Measurements from ENCODE around the gene MYH13. TPM values are rescaled to one million over a fixed set of nuclear protein-coding genes. Genes with fewer than 3 reads are reported as not detected.

Gene MYH13
- total RNA-seq, 1 experiment from 2014 or later: not detected

- ATAC-seq: no peak
- no peaks in the 10 kb centered on the region for H3K27me3 Mint-ChIP-seq (ENCODE audit: low read depth)
- TF ChIP-seq ZNF317 (CRISPR knock-in tag; IDR thresholded peaks at IDR 0.05; ENCODE audit: borderline replicate concordance, low read depth) (no peak), CTCF (IDR thresholded peaks at IDR 0.05) (no peak), ZNF396 (CRISPR knock-in tag; IDR thresholded peaks at IDR 0.05; ENCODE audit: borderline replicate concordance) (no peak), NFATC4 (CRISPR knock-in tag; IDR thresholded peaks at IDR 0.05) (no peak), NFYB (CRISPR knock-in tag; conservative IDR thresholded peaks at IDR 0.05; ENCODE audit: low read depth) (no peak)
- TF ChIP-seq, protein P1, sequence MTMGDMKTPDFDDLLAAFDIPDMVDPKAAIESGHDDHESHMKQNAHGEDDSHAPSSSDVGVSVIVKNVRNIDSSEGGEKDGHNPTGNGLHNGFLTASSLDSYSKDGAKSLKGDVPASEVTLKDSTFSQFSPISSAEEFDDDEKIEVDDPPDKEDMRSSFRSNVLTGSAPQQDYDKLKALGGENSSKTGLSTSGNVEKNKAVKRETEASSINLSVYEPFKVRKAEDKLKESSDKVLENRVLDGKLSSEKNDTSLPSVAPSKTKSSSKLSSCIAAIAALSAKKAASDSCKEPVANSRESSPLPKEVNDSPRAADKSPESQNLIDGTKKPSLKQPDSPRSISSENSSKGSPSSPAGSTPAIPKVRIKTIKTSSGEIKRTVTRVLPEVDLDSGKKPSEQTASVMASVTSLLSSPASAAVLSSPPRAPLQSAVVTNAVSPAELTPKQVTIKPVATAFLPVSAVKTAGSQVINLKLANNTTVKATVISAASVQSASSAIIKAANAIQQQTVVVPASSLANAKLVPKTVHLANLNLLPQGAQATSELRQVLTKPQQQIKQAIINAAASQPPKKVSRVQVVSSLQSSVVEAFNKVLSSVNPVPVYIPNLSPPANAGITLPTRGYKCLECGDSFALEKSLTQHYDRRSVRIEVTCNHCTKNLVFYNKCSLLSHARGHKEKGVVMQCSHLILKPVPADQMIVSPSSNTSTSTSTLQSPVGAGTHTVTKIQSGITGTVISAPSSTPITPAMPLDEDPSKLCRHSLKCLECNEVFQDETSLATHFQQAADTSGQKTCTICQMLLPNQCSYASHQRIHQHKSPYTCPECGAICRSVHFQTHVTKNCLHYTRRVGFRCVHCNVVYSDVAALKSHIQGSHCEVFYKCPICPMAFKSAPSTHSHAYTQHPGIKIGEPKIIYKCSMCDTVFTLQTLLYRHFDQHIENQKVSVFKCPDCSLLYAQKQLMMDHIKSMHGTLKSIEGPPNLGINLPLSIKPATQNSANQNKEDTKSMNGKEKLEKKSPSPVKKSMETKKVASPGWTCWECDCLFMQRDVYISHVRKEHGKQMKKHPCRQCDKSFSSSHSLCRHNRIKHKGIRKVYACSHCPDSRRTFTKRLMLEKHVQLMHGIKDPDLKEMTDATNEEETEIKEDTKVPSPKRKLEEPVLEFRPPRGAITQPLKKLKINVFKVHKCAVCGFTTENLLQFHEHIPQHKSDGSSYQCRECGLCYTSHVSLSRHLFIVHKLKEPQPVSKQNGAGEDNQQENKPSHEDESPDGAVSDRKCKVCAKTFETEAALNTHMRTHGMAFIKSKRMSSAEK (CRISPR knock-in tag; IDR thresholded peaks at IDR 0.05; ENCODE audit: borderline replicate concordance): no peak
- TF ChIP-seq, protein P2, sequence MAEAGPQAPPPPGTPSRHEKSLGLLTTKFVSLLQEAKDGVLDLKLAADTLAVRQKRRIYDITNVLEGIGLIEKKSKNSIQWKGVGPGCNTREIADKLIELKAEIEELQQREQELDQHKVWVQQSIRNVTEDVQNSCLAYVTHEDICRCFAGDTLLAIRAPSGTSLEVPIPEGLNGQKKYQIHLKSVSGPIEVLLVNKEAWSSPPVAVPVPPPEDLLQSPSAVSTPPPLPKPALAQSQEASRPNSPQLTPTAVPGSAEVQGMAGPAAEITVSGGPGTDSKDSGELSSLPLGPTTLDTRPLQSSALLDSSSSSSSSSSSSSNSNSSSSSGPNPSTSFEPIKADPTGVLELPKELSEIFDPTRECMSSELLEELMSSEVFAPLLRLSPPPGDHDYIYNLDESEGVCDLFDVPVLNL (CRISPR knock-in tag; IDR thresholded peaks at IDR 0.05; ENCODE audit: borderline replicate concordance, low read depth): no peak
- POLR2A ChIA-PET: interaction anchor here (0.5 kb wide), 1 partner anchor 102 kb away, joined by 3 read pairs; no protein-coding TSS in a partner anchor
- 0 out of 2 replicates have a peak overlapping the region, but pooled peaks have one; percentile 10 for H3K27ac Mint-ChIP-seq
- no peak for DNase-seq (ENCODE audit: low spot score)
- CTCF ChIA-PET: interaction anchor here (1.1 to 4.6 kb wide), 4 partner anchors 19 to 200 kb away, joined by 3 to 25 read pairs (median 12); no protein-coding TSS in a partner anchor
- H3K4me3 Mint-ChIP-seq: no peak overlapping the region
- peaks cover 27% of the 10 kb centered on the region for H3K4me1 Mint-ChIP-seq
- H3K9me3 Mint-ChIP-seq: no peaks in the 10 kb centered on the region
- no peaks in the 10 kb centered on the region for H3K36me3 Mint-ChIP-seq
Observed at GRCh38 chr17:10417431-10417830, 44.6 kb upstream of the MYH13 start.

- CTCF ChIA-PET: no interaction called here
- POLR2A ChIA-PET: no interaction called here
- Mint-ChIP-seq H3K4me3 (no peak overlapping the region), H3K36me3 (no peaks in the 10 kb centered on the region), H3K9me3 (no peaks in the 10 kb centered on the region), H3K4me1 (peaks cover 27% of the 10 kb centered on the region), H3K27me3 (ENCODE audit: low read depth) (no peaks in the 10 kb centered on the region), H3K27ac (no peak overlapping the region)
- TF ChIP-seq ZNF263 (CRISPR knock-in tag; IDR thresholded peaks at IDR 0.05; ENCODE audit: low read depth): no peak
- no peak for TF ChIP-seq NR2C2 (CRISPR knock-in tag; IDR thresholded peaks at IDR 0.05)
- TF ChIP-seq CREM (CRISPR knock-in tag; IDR thresholded peaks at IDR 0.05): no peak
- no peak for TF ChIP-seq GTF2I (CRISPR knock-in tag; conservative IDR thresholded peaks at IDR 0.05)
- TF ChIP-seq ZNF396 (CRISPR knock-in tag; IDR thresholded peaks at IDR 0.05; ENCODE audit: borderline replicate concordance): no peak
- TF ChIP-seq, protein P3, sequence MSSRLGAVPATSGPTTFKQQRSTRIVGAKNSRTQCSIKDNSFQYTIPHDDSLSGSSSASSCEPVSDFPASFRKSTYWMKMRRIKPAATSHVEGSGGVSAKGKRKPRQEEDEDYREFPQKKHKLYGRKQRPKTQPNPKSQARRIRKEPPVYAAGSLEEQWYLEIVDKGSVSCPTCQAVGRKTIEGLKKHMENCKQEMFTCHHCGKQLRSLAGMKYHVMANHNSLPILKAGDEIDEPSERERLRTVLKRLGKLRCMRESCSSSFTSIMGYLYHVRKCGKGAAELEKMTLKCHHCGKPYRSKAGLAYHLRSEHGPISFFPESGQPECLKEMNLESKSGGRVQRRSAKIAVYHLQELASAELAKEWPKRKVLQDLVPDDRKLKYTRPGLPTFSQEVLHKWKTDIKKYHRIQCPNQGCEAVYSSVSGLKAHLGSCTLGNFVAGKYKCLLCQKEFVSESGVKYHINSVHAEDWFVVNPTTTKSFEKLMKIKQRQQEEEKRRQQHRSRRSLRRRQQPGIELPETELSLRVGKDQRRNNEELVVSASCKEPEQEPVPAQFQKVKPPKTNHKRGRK (CRISPR knock-in tag; IDR thresholded peaks at IDR 0.05; ENCODE audit: borderline replicate concordance): no peak
- TF ChIP-seq ZBTB21 (CRISPR knock-in tag; IDR thresholded peaks at IDR 0.05; ENCODE audit: borderline replicate concordance): no peak
- TF ChIP-seq, protein P4, sequence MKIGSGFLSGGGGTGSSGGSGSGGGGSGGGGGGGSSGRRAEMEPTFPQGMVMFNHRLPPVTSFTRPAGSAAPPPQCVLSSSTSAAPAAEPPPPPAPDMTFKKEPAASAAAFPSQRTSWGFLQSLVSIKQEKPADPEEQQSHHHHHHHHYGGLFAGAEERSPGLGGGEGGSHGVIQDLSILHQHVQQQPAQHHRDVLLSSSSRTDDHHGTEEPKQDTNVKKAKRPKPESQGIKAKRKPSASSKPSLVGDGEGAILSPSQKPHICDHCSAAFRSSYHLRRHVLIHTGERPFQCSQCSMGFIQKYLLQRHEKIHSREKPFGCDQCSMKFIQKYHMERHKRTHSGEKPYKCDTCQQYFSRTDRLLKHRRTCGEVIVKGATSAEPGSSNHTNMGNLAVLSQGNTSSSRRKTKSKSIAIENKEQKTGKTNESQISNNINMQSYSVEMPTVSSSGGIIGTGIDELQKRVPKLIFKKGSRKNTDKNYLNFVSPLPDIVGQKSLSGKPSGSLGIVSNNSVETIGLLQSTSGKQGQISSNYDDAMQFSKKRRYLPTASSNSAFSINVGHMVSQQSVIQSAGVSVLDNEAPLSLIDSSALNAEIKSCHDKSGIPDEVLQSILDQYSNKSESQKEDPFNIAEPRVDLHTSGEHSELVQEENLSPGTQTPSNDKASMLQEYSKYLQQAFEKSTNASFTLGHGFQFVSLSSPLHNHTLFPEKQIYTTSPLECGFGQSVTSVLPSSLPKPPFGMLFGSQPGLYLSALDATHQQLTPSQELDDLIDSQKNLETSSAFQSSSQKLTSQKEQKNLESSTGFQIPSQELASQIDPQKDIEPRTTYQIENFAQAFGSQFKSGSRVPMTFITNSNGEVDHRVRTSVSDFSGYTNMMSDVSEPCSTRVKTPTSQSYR (CRISPR knock-in tag; IDR thresholded peaks at IDR 0.05): no peak
- no peak for TF ChIP-seq CTCF (IDR thresholded peaks at IDR 0.05)
- peak; percentile 12 for DNase-seq (ENCODE audit: low spot score)
- peak; percentile 34; the same call in 1 of the 2 replicates for ATAC-seq
Observed at GRCh38 chr17:10415161-10415560, 42.4 kb upstream of the MYH13 start.
